Trophoblast cell (in vitro differentiated cells and primary cell): ENCODE measurements around the gene TENM3.

ENCODE experiments used
- DNase-seq, 2 donors: peaks; one replicate each; pipeline ENCODE4 v3.0.0-alpha.2; 2016
- H2AFZ ChIP-seq: 2 replicates; pipeline ENCODE4 v1.6.1; 2013; ENCODE audit warnings: low read length, moderate library complexity, mild to moderate bottlenecking; ENCODE audit not compliant: insufficient read depth, poor library complexity
- H2AK5ac ChIP-seq: 2 replicates; pipeline ENCODE4 v1.6.1; 2013; ENCODE audit warnings: mild to moderate bottlenecking, low read length
- H2BK120ac ChIP-seq: 2 replicates; pipeline ENCODE4 v1.6.1; 2013; ENCODE audit warnings: low read length, mild to moderate bottlenecking, moderate library complexity; ENCODE audit not compliant: insufficient read depth, poor library complexity
- H2BK12ac ChIP-seq: 2 replicates; pipeline ENCODE4 v1.6.1; 2013; ENCODE audit warnings: mild to moderate bottlenecking, low read length, moderate library complexity
- H2BK5ac ChIP-seq: 2 replicates; pipeline ENCODE4 v1.6.1; 2013; ENCODE audit warnings: low read length, low read depth, moderate library complexity, mild to moderate bottlenecking; ENCODE audit not compliant: poor library complexity
- H3K14ac ChIP-seq: 2 replicates; pipeline ENCODE4 v1.6.1; 2013; ENCODE audit warnings: mild to moderate bottlenecking, low read length
- H3K18ac ChIP-seq: 2 replicates; pipeline ENCODE4 v1.6.1; 2013; ENCODE audit warnings: mild to moderate bottlenecking, low read length
- H3K23ac ChIP-seq: 2 replicates; pipeline ENCODE4 v1.6.1; 2013; ENCODE audit warnings: low read length
- H3K27ac ChIP-seq: 2 replicates; pipeline ENCODE4 v1.5.1; 2013; ENCODE audit warnings: low read depth, mild to moderate bottlenecking, inconsistent platforms, low read length, moderate library complexity
- H3K27me3 ChIP-seq: 2 replicates; pipeline ENCODE4 v1.6.1; 2013; ENCODE audit warnings: inconsistent platforms, mild to moderate bottlenecking, low read length, moderate library complexity; ENCODE audit not compliant: insufficient read depth
- H3K36me3 ChIP-seq, 2 experiments: 1 replicate in 1 of 2; 2 replicates in 1 of 2; pipeline ENCODE4 v1.6.1; 2013; ENCODE audit warnings: low read length in 2 of 2, mild to moderate bottlenecking in 2 of 2, moderate library complexity in 1 of 2; ENCODE audit not compliant: insufficient read depth in 2 of 2, control insufficient read depth in 1 of 2
- H3K4ac ChIP-seq: 2 replicates; pipeline ENCODE4 v1.6.1; 2013; ENCODE audit warnings: low read depth, mild to moderate bottlenecking, low read length, moderate library complexity
- H3K4me1 ChIP-seq, 2 experiments: 1 replicate in 1 of 2; 2 replicates in 1 of 2; pipeline ENCODE4 v1.6.1; 2013; ENCODE audit warnings: low read length in 2 of 2, mild to moderate bottlenecking in 2 of 2, moderate library complexity in 1 of 2; ENCODE audit not compliant: insufficient read depth in 2 of 2, control insufficient read depth in 1 of 2
- H3K4me2 ChIP-seq: 2 replicates; pipeline ENCODE4 v1.6.1; 2013; ENCODE audit warnings: inconsistent platforms, mild to moderate bottlenecking, low read length, moderate library complexity
- H3K4me3 ChIP-seq: 2 replicates; pipeline ENCODE4 v1.5.1; 2013; ENCODE audit warnings: mild to moderate bottlenecking, low read depth, low read length, inconsistent platforms
- H3K79me1 ChIP-seq: one replicate; pipeline ENCODE4 v1.6.1; 2013; ENCODE audit warnings: low read length
- H3K79me2 ChIP-seq: 2 replicates; pipeline ENCODE4 v1.6.1; 2013; ENCODE audit warnings: low read length, mild to moderate bottlenecking; ENCODE audit not compliant: control insufficient read depth, insufficient read depth, poor library complexity
- H3K9ac ChIP-seq: 2 replicates; pipeline ENCODE4 v1.6.1; 2013; ENCODE audit warnings: mild to moderate bottlenecking, low read length
- H3K9me3 ChIP-seq: 2 replicates; pipeline ENCODE4 v1.6.1; 2013; ENCODE audit warnings: low read depth, mild to moderate bottlenecking, control low read depth, inconsistent platforms, low read length; ENCODE audit not compliant: insufficient read depth
- H4K12ac ChIP-seq: 2 replicates; pipeline ENCODE4 v1.6.1; 2013; ENCODE audit warnings: low read depth, mild to moderate bottlenecking, low read length, moderate library complexity
- H4K8ac ChIP-seq: 2 replicates; pipeline ENCODE4 v1.6.1; 2013; ENCODE audit warnings: low read depth, mild to moderate bottlenecking, low read length, moderate library complexity
- H4K91ac ChIP-seq: one replicate; pipeline ENCODE4 v1.6.1; 2013; ENCODE audit warnings: low read depth, mild to moderate bottlenecking, low read length, moderate library complexity
- WGBS: extraction: QIAGEN DNeasy Blood & Tissue Kit; methylation state at CpG from one replicate; pipeline ENCODE4 v1.1.7; 2013; ENCODE audit warnings: missing lambda C conversion rate; ENCODE audit not compliant: insufficient read length, insufficient coverage; ENCODE audit errors: extremely low coverage; 5-methylcytosine and 5-hydroxymethylcytosine counted together

Gene TENM3

DNA sequence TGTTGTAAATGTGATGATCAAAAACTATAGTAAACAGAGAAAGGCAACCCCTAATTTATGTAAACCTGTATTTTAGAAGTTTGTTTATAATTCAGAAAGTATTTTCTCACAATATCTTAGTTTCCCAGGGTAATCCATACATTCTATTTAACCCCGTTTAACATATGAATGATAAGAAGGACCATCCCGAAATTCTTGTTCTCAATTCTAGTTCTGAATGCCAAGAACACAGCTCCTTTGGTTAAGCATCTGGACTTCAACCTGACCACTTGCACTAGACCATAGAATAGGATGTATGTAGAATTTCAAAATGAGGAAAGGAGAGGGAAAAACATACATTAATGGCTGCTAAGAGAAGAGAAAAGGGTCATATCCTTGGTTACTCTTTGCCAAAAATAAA is 227.0 kb downstream of the TENM3 start:
- Histone ChIP-seq H4K12ac (no peak overlapping the region), H3K4ac (no peak overlapping the region), H3K23ac (no peak overlapping the region), H4K8ac (no peak overlapping the region), H3K4me1 (no peaks in the 10 kb centered on the region), H2BK12ac (no peak overlapping the region), H3K4me3 (no peak overlapping the region), H3K79me2 (no peaks in the 10 kb centered on the region), H3K36me3 (peaks cover 0 to 2% of the 10 kb centered on the region in 2 experiments), H3K79me1 (no peaks in the 10 kb centered on the region), H3K4me2 (no peak overlapping the region), H3K27ac (no peak overlapping the region), H2BK120ac (no peak overlapping the region), H3K9ac (no peak overlapping the region), H3K14ac (no peak overlapping the region), H3K9me3 (no peaks in the 10 kb centered on the region), H2AK5ac (no peak overlapping the region), H3K18ac (no peak overlapping the region), H2BK5ac (no peak overlapping the region), H3K27me3 (no peaks in the 10 kb centered on the region), H4K91ac (no peak overlapping the region), H2AFZ (no peak overlapping the region)
- WGBS: no CpG with 5 or more reads among the region's 2 CpGs
- DNase-seq: no peak

DNA sequence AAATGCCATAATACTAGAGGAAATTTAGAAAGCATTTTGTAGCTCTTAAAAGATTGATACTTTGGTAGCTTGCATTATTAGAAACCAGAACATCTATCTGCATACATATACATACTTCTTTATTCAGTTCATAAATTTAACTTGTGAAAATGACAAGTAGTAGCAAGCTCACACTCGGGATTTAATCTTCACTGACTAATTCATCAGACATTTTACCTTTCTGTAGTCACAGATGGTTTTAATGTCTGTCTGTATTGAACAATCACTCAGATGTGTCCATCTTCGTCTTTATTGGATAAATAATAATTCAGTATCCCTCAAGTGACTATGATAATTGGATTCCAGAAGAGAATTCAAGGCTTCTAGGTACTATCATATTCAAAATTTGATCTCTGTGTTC is 232.3 kb downstream of the TENM3 start:
- Histone ChIP-seq H2BK120ac (no peak overlapping the region), H2AK5ac (no peak overlapping the region), H3K27ac (no peak overlapping the region), H2BK12ac (no peak overlapping the region), H3K9ac (no peak overlapping the region), H3K79me2 (no peaks in the 10 kb centered on the region), H3K4ac (no peak overlapping the region), H3K23ac (no peak overlapping the region), H3K18ac (no peak overlapping the region), H2BK5ac (no peak overlapping the region), H3K79me1 (no peaks in the 10 kb centered on the region), H3K27me3 (no peaks in the 10 kb centered on the region), H4K8ac (no peak overlapping the region), H3K4me2 (no peak overlapping the region), H3K36me3 (no peaks in the 10 kb centered on the region), H4K12ac (no peak overlapping the region), H3K14ac (no peak overlapping the region), H2AFZ (no peak overlapping the region), H3K9me3 (no peaks in the 10 kb centered on the region), H4K91ac (no peak overlapping the region), H3K4me1 (no peaks in the 10 kb centered on the region), H3K4me3 (no peak overlapping the region)
- DNase-seq: no peak
- no CpG with 5 or more reads among the region's 2 CpGs for WGBS

- no peaks in the 10 kb centered on the region for H3K9me3 ChIP-seq
- no peak overlapping the region for H3K9ac ChIP-seq
- H4K8ac ChIP-seq: no peak overlapping the region
- H3K79me2 ChIP-seq: no peaks in the 10 kb centered on the region
- no peak overlapping the region for H3K27ac ChIP-seq
- H3K27me3 ChIP-seq: no peaks in the 10 kb centered on the region
- H2AK5ac ChIP-seq: no peak overlapping the region
- no peaks in the 10 kb centered on the region for H3K79me1 ChIP-seq
- H3K36me3 ChIP-seq: no peaks in the 10 kb centered on the region
- H2BK120ac ChIP-seq: no peak overlapping the region
- no peak overlapping the region for H3K4me3 ChIP-seq
- no peak overlapping the region for H4K12ac ChIP-seq
- H2BK5ac ChIP-seq: no peak overlapping the region
- H3K4ac ChIP-seq: no peak overlapping the region
- no peak overlapping the region for H3K14ac ChIP-seq
- peak in 1 of 2 donors; percentile 84 for DNase-seq
- no peak overlapping the region for H3K4me2 ChIP-seq
- no peak overlapping the region for H3K23ac ChIP-seq
- H3K18ac ChIP-seq: no peak overlapping the region
- H2BK12ac ChIP-seq: no peak overlapping the region
- WGBS: no CpG with 5 or more reads among the region's 1 CpG
- H3K4me1 ChIP-seq: no peaks in the 10 kb centered on the region
- H4K91ac ChIP-seq: no peak overlapping the region
- H2AFZ ChIP-seq: no peak overlapping the region
Measured at GRCh38 chr4:182478475-182478874, 235.3 kb downstream of the TENM3 start.

DNA sequence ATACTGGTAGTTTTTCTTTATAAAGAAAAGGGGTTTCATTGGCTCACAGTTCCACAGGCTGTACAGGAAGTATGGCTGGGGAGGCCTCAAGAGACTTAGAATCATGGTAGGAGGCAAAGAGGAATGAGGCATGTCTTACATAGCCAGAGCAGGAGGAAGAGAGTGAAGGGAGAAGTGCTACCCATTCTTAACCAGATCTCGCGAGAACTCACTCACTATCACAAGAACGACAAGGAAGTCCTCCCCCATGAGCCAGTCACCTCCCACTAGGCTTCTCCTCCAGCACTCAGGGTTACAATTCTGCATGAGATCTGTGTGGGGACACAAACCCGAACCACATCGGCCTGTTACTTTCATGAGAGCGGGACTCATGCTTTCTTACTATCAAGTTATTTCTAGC is 240.5 kb downstream of the TENM3 start:
- Histone ChIP-seq H3K27ac (no peak overlapping the region), H2BK5ac (no peak overlapping the region), H3K14ac (no peak overlapping the region), H3K27me3 (no peaks in the 10 kb centered on the region), H3K4me1 (no peaks in the 10 kb centered on the region), H3K36me3 (peaks cover under 1 to 1% of the 10 kb centered on the region in 2 experiments), H3K79me2 (no peaks in the 10 kb centered on the region), H4K8ac (no peak overlapping the region), H4K12ac (no peak overlapping the region), H3K9ac (no peak overlapping the region), H3K4me3 (no peak overlapping the region), H3K4me2 (no peak overlapping the region), H2BK12ac (no peak overlapping the region), H3K9me3 (no peaks in the 10 kb centered on the region), H3K4ac (no peak overlapping the region), H3K23ac (no peak overlapping the region), H2AFZ (no peak overlapping the region), H4K91ac (no peak overlapping the region), H2BK120ac (no peak overlapping the region), H2AK5ac (no peak overlapping the region), H3K79me1 (no peaks in the 10 kb centered on the region), H3K18ac (no peak overlapping the region)
- no peak for DNase-seq
- WGBS: no CpG with 5 or more reads among the region's 6 CpGs
